Measurements from ENCODE around the gene ARHGAP15.

The ARHGAP15 gene

DNA sequence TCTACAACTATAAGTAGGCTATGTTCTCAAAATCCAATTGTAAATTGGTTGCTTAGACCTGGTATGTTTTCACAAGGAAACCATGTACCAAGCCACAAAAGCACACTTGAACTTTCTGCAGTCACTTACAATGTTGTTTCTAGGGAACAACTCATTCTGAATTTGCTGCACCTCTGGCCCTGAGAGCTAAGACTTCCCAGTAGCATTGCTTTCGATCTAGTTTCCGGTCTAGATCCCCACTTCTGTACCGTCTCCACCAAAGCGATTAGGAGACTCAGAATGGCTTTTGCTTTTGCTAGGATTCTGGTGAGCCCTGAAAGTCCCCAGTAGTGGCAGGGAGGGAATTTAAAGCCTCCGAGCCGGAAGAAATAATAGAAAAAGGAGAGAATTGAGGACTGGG is 313.0 kb downstream of the ARHGAP15 start:
- DNase-seq (ENCODE audit: low spot score): no peak
- TF ChIP-seq, protein P1, sequence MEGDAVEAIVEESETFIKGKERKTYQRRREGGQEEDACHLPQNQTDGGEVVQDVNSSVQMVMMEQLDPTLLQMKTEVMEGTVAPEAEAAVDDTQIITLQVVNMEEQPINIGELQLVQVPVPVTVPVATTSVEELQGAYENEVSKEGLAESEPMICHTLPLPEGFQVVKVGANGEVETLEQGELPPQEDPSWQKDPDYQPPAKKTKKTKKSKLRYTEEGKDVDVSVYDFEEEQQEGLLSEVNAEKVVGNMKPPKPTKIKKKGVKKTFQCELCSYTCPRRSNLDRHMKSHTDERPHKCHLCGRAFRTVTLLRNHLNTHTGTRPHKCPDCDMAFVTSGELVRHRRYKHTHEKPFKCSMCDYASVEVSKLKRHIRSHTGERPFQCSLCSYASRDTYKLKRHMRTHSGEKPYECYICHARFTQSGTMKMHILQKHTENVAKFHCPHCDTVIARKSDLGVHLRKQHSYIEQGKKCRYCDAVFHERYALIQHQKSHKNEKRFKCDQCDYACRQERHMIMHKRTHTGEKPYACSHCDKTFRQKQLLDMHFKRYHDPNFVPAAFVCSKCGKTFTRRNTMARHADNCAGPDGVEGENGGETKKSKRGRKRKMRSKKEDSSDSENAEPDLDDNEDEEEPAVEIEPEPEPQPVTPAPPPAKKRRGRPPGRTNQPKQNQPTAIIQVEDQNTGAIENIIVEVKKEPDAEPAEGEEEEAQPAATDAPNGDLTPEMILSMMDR (IDR thresholded peaks at IDR 0.05; ENCODE audit: extremely low read depth, missing control alignments): no peak

DNA sequence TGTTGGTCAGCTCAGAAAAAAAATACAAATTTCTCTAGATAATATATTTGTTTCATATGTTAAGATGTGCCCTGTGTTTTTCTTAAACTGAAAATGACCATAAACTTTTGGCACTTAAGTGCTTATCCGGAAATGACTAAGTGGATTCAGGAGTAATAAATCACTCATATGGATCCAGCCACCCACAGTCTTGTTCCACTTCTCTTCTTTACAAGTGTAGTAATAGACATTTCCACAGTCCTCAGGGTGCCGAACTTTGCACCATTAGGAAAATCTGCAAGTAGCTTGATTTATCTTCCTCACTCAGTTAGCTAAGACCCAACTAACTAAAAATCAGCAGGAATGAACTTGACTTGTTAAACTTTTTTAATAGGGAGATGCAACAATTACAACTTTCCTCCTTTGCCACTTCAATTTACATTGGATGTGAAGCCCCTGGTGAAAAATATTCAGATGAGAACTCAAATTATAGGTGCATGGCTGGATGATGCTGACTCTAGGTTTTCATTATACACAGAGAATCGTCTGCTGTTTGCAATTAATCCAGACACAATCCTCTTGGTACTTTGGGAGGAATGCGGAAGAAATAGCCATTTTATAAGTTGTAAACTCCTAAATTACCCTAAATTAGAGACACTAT is 322.5 kb downstream of the ARHGAP15 start:
- TF ChIP-seq, protein P1 (IDR thresholded peaks at IDR 0.05; ENCODE audit: extremely low read depth, missing control alignments): no peak
- DNase-seq (ENCODE audit: low spot score): no peak

DNA sequence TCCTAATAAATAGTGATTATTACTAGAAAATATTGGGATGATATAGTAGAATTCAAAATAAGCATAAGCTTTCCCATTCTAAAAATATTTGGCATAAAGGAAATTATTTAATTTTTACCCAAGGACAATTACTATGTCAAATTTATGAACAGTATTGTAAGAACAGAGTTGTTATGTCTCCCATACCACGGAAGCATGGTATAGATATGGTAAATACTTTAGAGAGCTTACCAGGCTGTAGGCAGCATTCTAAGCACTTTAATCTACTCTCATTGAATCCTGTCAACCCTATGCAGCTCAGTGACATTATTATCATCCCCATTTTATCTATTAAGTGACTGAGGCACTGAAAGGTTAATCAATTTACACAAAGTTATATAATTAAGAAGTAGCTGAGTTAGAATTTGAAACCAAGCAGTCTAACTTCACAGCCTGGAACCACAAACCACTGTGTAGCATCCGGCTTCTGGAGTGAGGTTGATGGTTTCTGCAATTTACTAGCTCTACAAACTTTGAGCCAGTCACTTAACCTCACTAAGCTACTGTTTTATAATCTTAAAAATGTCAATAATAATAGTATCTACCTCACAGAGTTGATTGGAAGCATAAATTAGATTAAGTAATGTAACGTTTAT is 323.7 kb downstream of the ARHGAP15 start:
- TF ChIP-seq, protein P1 (IDR thresholded peaks at IDR 0.05; ENCODE audit: extremely low read depth, missing control alignments): no peak
- no peak for DNase-seq (ENCODE audit: low spot score)

DNA sequence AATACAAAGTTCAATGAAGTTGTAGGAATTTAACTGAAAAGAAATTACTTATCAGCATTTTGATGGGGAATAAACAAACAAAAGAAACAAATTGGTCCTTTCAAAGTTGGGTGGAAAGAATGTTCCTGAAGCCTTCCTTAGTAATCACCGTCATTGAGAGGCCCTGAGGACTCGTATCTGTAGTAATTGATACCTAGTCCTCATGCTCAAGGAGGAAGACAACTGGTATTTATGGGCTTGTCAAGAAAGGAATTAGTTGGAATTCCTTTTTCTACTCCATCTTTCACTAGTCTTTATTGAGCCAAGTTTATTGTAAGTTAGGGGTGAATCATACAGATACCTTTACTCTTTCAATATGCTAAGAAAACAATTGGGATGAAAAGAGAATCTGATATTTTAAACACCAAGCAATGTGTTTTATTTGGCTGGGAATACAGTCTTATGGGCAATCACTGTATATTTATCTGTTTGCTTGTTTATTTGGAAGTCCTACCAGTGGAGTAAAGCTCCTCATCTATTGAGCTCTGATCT is 324.8 kb downstream of the ARHGAP15 start:
- TF ChIP-seq, protein P1 (IDR thresholded peaks at IDR 0.05; ENCODE audit: extremely low read depth, missing control alignments): no peak
- no peak for DNase-seq (ENCODE audit: low spot score)

DNA sequence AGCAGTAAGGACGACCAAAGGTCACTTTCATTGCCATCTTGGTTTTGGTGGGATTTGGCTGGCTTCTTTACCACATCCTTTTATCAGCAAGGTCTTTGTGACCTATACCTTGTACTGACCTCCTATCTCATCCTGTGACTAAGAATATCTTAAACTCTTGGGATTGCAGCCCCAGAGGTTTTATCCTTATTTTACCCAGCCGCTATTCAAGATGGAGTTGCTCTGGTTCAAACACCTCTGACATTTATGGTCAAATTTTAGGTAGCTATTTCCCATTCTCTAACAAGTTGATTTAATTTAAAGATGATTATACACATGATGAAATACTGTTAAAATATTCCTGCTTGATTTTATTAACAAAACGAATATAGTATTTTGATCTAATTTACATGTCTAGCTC is 326.1 kb downstream of the ARHGAP15 start:
- TF ChIP-seq, protein P1 (IDR thresholded peaks at IDR 0.05; ENCODE audit: extremely low read depth, missing control alignments): no peak
- no peak for DNase-seq (ENCODE audit: low spot score)

DNA sequence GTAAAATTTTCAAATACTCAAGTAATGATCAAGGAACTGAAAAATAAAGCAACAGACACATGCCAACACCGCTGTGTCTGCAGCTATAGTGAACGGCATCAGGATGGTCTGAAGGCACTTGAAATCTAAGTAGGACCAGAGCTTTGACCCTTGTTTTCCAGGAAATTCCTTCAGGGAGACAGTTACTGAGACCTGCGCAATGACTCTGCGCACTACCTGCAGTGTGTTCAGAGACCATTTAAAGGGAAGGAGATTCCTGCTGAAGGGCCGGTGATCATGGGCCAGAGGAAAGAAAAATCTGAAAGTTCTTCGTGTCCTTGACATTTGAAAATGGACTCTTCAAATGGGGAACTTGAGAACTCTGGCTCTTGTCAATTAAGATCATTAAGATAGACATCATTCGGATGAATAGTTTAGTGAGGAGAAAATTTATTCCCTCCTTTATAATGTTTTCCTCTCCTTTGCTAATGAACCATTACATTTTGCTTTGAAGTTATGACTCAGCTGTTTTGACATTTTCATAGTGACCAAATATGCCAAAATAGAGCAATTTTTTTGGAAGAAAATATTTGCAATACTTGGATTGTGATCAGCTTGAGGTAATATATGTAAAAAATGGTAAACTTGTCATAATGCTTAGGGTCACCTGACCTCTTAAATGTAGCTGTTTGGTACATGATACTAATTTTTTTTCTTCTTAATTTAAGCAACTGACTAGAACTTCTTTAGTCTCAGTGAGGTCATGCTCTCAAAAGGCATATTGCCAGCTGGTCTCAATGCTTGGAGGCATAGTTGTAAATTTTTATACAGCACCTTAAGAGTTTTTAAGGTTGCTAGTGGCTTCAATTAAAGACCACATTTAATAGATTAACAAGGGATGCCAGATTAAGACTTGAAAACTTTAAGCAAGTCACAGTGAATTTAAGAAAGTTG is 329.3 kb downstream of the ARHGAP15 start:
- TF ChIP-seq, protein P1 (IDR thresholded peaks at IDR 0.05; ENCODE audit: extremely low read depth, missing control alignments): no peak
- DNase-seq (ENCODE audit: low spot score): no peak
